CD14-positive monocyte (primary cell): ENCODE measurements around the gene ZNF180. TPM values are rescaled to one million over a fixed set of nuclear protein-coding genes. Genes with fewer than 3 reads are reported as not detected.

Experiments used
- DNase-seq, 3 donors: peaks; one replicate each; pipeline ENCODE4 v3.0.0-alpha.2; 2011 to 2022
- H2AFZ ChIP-seq: 2 replicates; pipeline ENCODE4 v1.6.0; 2012; ENCODE audit warnings: mild to moderate bottlenecking, low read depth, low read length, inconsistent platforms; ENCODE audit not compliant: insufficient read depth, poor library complexity, severe bottlenecking
- H3K27ac ChIP-seq, 2 donors: 1 replicate in 1 of 2; 2 replicates in 1 of 2; pipeline ENCODE4 v1.5.1; 2012 to 2013; ENCODE audit warnings: low read length in 2 of 2, control low read depth in 1 of 2, inconsistent platforms in 1 of 2, low read depth in 1 of 2, mild to moderate bottlenecking in 1 of 2
- H3K27me3 ChIP-seq, 2 donors: one replicate each; pipeline versions ENCODE4 v1.6.0 to v1.6.1; 2011 to 2013; ENCODE audit warnings: low read length in 2 of 2; ENCODE audit not compliant: control insufficient read depth in 2 of 2, insufficient read depth in 2 of 2
- H3K36me3 ChIP-seq, 2 donors: replicated peaks in 1 of 2; 1 replicate in 1 of 2; 2 replicates in 1 of 2; pipeline versions ENCODE4 v1.5.1 to v1.6.1; 2012 to 2013; ENCODE audit warnings: low read length in 2 of 2, control low read depth in 1 of 2, inconsistent platforms in 1 of 2, mild to moderate bottlenecking in 1 of 2; ENCODE audit not compliant: insufficient read depth in 2 of 2, control insufficient read depth in 1 of 2
- H3K4me1 ChIP-seq, 2 donors: 1 replicate in 1 of 2; 2 replicates in 1 of 2; pipeline versions ENCODE4 v1.5.1 to v1.6.1; 2012 to 2013; ENCODE audit warnings: low read length in 2 of 2, control low read depth in 1 of 2, inconsistent platforms in 1 of 2, mild to moderate bottlenecking in 1 of 2, moderate library complexity in 1 of 2; ENCODE audit not compliant: insufficient read depth in 2 of 2, control insufficient read depth in 1 of 2
- H3K4me2 ChIP-seq: replicated peaks from 2 replicates; pipeline ENCODE3; 2012; ENCODE audit warnings: low read length, moderate library complexity, mild to moderate bottlenecking; ENCODE audit not compliant: poor library complexity, severe bottlenecking; ENCODE audit errors: extremely low read depth
- H3K4me3 ChIP-seq, 3 experiments: fragments of 200-600 bp in 1 of 3; sonication (generic) in 1 of 3; replicated peaks in 1 of 3; 1 replicate in 2 of 3; 2 replicates in 1 of 3; pipeline ENCODE4 v1.5.1; 2011 to 2013; ENCODE audit warnings: low read length in 3 of 3, mild to moderate bottlenecking in 3 of 3, control low read depth in 2 of 3, low read depth in 2 of 3, inconsistent platforms in 1 of 3, moderate library complexity in 1 of 3
- H3K79me2 ChIP-seq: 2 replicates; pipeline ENCODE4 v1.6.0; 2012; ENCODE audit warnings: mild to moderate bottlenecking, control low read depth, inconsistent platforms, low read length, moderate library complexity; ENCODE audit not compliant: insufficient read depth
- H3K9ac ChIP-seq: 2 replicates; pipeline ENCODE4 v1.6.0; 2017; ENCODE audit warnings: low read length, mild to moderate bottlenecking; ENCODE audit not compliant: insufficient read depth, poor library complexity, severe bottlenecking
- H3K9me3 ChIP-seq, 2 donors: replicated peaks in 1 of 2; 1 replicate in 1 of 2; 2 replicates in 1 of 2; pipeline versions ENCODE4 v1.5.1 to v1.6.1; 2012 to 2013; ENCODE audit warnings: low read length in 2 of 2, control low read depth in 1 of 2; ENCODE audit not compliant: control insufficient read depth in 1 of 2, insufficient read depth in 1 of 2
- H4K20me1 ChIP-seq: 2 replicates; pipeline ENCODE4 v1.6.0; 2012; ENCODE audit warnings: mild to moderate bottlenecking, low read length, control low read depth, moderate library complexity; ENCODE audit not compliant: insufficient read depth
- H3K27ac Mint-ChIP-seq, 7 donors: one replicate each; pipeline ENCODE4 v1.8.0; 2020; ENCODE audit warnings: mild to moderate bottlenecking in 7 of 7, mixed read lengths in 7 of 7, moderate library complexity in 6 of 7, inconsistent platforms in 2 of 7
- H3K27me3 Mint-ChIP-seq, 3 donors: one replicate each; pipeline ENCODE4 v1.8.0; 2021 to 2022; ENCODE audit warnings: low read depth in 3 of 3, mild to moderate bottlenecking in 3 of 3, mixed read lengths in 3 of 3, moderate library complexity in 3 of 3, inconsistent platforms in 1 of 3
- H3K36me3 Mint-ChIP-seq, 2 donors: one replicate each; pipeline ENCODE4 v1.8.0; 2020; ENCODE audit warnings: mixed read lengths in 2 of 2, inconsistent platforms in 1 of 2, mild to moderate bottlenecking in 1 of 2
- H3K4me1 Mint-ChIP-seq: one replicate; pipeline ENCODE4 v1.8.0; 2020; ENCODE audit warnings: mild to moderate bottlenecking, mixed read lengths
- H3K4me3 Mint-ChIP-seq, 2 donors: one replicate each; pipeline ENCODE4 v1.8.0; 2020; ENCODE audit warnings: mild to moderate bottlenecking in 2 of 2, mixed read lengths in 2 of 2, moderate library complexity in 1 of 2
- H3K9me3 Mint-ChIP-seq, 7 donors: one replicate each; pipeline ENCODE4 v1.8.0; 2020 to 2022; ENCODE audit warnings: mixed read lengths in 7 of 7, mild to moderate bottlenecking in 6 of 7, moderate library complexity in 6 of 7, inconsistent platforms in 2 of 7
- WGBS: methylation state at CpG from one replicate; pipeline ENCODE4 v1.1.5; 2013; ENCODE audit warnings: missing lambda C conversion rate; ENCODE audit not compliant: insufficient coverage; 5-methylcytosine and 5-hydroxymethylcytosine counted together
- intact Hi-C, 2 donors: fragments of 100-400 bp; cut with micrococcal nuclease; formaldehyde crosslinking; loops; one replicate each; pipeline versions ENCODE4 v1.15.0 to v1.15.1; 2023
- polyA plus RNA-seq, 3 donors: library from polyadenylated mRNA; depleted of rRNA in 1 of 3; unstranded in 2 of 3; stranded (reverse) in 1 of 3; fragments of 300-500 nt in 2 of 3; fragments of >200 nt in 1 of 3; fragmentation: Illumina TruSeq in 2 of 3; gene quantifications; 1 replicate in 2 of 3; 2 replicates in 1 of 3; pipeline ENCODE4 v1.2.3, GENCODE V29; 2012 to 2021
- TF ChIP-seq, protein P1 (sequence below): fragments of 200-600 bp; IDR thresholded peaks from one replicate; pipeline ENCODE4 v1.8.0; 2022; ENCODE audit warnings: antibody characterized with exemption, mild to moderate bottlenecking

ZNF180 gene
- polyA plus RNA-seq, 3 donors = 1.2 to 3.5 (median 2.7) TPM

DNA sequence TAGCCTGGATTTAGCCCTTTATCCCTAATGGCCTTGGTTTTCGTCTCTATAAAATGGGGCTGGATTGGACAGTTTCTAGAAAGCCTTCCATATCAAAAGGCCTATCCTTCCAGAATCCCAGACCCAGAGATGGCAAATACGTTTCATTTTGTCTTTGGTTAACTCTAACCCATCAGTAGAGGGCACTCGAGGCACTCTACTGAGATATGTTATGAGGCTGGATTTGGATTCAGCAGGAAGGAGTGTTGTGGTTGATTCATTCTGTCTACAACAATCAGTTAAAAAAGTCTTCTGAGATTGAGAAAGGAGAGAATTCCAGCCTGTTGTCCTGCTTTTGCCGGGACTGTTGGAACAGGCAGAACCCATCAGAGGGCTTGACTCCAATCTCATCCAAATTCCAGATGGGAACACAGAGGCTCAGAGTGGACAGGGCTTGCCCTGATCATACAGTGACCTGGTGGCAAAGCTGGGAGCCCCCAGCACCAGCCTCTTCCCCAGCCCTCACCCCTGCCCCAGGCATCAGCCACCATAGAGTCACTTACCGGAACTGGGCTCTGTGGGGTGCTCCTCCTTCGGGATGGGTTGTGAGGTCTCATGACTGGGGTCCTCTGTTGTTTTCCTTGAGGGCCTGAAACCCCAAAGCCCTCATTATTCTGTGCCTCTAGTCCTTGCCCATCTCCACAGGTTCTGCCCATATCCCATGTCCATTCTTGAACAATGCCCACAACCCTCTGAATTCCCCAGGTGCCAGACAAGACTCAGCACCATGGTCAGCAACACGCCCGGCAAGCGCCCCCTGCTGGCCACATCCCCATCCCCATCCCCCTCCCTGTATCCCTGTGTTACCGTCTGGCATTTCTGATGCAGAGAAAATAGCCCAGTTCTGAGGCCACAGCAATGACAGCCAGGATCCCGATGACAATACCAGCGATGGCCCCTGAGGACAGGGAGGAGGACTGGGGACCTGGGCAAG is 12.3 kb upstream of the ZNF180 start:
- H3K4me1 Mint-ChIP-seq = no peaks in the 10 kb centered on the region
- H2AFZ ChIP-seq = no peak overlapping the region
- H3K4me1 ChIP-seq = no peaks in the 10 kb centered on the region
- no peak overlapping the region for H3K4me3 Mint-ChIP-seq
- H3K27ac ChIP-seq = no peak overlapping the region
- intact Hi-C loops = no loop called here
- no peaks in the 10 kb centered on the region for H3K36me3 ChIP-seq
- no peak overlapping the region for H3K4me2 ChIP-seq
- no peaks in the 10 kb centered on the region for H3K27me3 ChIP-seq
- peaks cover 15 to 53% (median 33%) of the 10 kb centered on the region in 7 donors for H3K9me3 Mint-ChIP-seq
- TF ChIP-seq, protein P1, sequence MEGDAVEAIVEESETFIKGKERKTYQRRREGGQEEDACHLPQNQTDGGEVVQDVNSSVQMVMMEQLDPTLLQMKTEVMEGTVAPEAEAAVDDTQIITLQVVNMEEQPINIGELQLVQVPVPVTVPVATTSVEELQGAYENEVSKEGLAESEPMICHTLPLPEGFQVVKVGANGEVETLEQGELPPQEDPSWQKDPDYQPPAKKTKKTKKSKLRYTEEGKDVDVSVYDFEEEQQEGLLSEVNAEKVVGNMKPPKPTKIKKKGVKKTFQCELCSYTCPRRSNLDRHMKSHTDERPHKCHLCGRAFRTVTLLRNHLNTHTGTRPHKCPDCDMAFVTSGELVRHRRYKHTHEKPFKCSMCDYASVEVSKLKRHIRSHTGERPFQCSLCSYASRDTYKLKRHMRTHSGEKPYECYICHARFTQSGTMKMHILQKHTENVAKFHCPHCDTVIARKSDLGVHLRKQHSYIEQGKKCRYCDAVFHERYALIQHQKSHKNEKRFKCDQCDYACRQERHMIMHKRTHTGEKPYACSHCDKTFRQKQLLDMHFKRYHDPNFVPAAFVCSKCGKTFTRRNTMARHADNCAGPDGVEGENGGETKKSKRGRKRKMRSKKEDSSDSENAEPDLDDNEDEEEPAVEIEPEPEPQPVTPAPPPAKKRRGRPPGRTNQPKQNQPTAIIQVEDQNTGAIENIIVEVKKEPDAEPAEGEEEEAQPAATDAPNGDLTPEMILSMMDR = peak; percentile 49
- no peak overlapping the region for H3K4me3 ChIP-seq
- H4K20me1 ChIP-seq = no peaks in the 10 kb centered on the region
- H3K9ac ChIP-seq = no peak overlapping the region
- H3K79me2 ChIP-seq = no peaks in the 10 kb centered on the region
- no peak overlapping the region for H3K27ac Mint-ChIP-seq
- peak in 1 of 3 donors; percentile 22 for DNase-seq
- H3K9me3 ChIP-seq = peaks cover 12 to 13% of the 10 kb centered on the region in 2 donors
- WGBS = 67% methylated on average over 5 of the region's 12 CpGs
- peaks cover 3 to 17% (median 12%) of the 10 kb centered on the region in 3 donors for H3K27me3 Mint-ChIP-seq
- H3K36me3 Mint-ChIP-seq = no peaks in the 10 kb centered on the region

DNA sequence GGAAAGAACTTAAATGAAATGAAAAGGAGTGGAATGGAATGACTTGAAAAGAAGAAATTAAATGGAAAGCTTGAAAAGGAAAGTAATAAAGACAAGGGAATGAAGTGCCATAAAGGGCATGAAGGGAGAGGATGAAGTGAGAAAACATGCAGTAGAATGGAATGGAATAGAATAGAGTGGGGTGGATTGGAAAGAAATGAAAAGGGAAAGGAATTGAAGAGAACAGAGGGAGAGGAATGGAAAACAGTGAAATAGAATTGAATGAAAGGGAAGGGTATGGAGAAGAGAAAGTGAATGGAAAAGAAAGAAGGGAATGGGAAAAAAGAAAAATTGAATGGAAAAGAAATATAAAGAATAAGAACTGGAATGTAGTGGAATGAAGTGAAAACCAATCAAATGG is 9.2 kb upstream of the ZNF180 start:
- Mint-ChIP-seq H3K27ac (no peak overlapping the region), H3K9me3 (peaks cover 13 to 52% (median 29%) of the 10 kb centered on the region in 7 donors)
- H3K9me3 ChIP-seq = peaks cover 3 to 16% of the 10 kb centered on the region in 2 donors

More for the DNA sequence above, 9.2 kb upstream of the ZNF180 start:
- Histone ChIP-seq H2AFZ (no peak overlapping the region), H3K79me2 (no peaks in the 10 kb centered on the region), H3K4me2 (no peak overlapping the region), H3K27ac (no peak overlapping the region), H4K20me1 (no peaks in the 10 kb centered on the region), H3K4me1 (no peaks in the 10 kb centered on the region), H3K27me3 (peaks cover 0 to 2% of the 10 kb centered on the region in 2 donors), H3K9ac (no peak overlapping the region), H3K36me3 (no peaks in the 10 kb centered on the region), H3K4me3 (no peak overlapping the region)
- intact Hi-C loops = loop anchor here in 1 of 2 donors (10.0 kb wide), 1 partner anchor 295 kb away; the partner anchor contains the start of gene ZNF227
- no peaks in the 10 kb centered on the region for H3K4me1 Mint-ChIP-seq
- no peaks in the 10 kb centered on the region for H3K36me3 Mint-ChIP-seq
- peaks cover 11 to 24% (median 17%) of the 10 kb centered on the region in 3 donors for H3K27me3 Mint-ChIP-seq
- TF ChIP-seq, protein P1 = no peak
- H3K4me3 Mint-ChIP-seq = no peak overlapping the region
- no peak for DNase-seq
